Muscle layer of duodenum (tissue), 2 donors: ENCODE results near the gene ALDH5A1.

ENCODE experiments used
- H3K27ac ChIP-seq: one replicate; pipeline ENCODE4 v1.7.0; 2013; ENCODE audit warnings: mild to moderate bottlenecking, low read length
- H3K27me3 ChIP-seq: one replicate; pipeline ENCODE4 v1.7.0; 2013; ENCODE audit warnings: low read depth, mild to moderate bottlenecking, control low read depth, low read length
- H3K36me3 ChIP-seq, 2 donors: one replicate each; pipeline ENCODE4 v1.7.0; 2013; ENCODE audit warnings: low read length in 2 of 2, control low read depth in 1 of 2, mild to moderate bottlenecking in 1 of 2; ENCODE audit not compliant: insufficient read depth in 2 of 2, control insufficient read depth in 1 of 2
- H3K4me1 ChIP-seq, 2 donors: one replicate each; pipeline ENCODE4 v1.7.0; 2013; ENCODE audit warnings: low read length in 2 of 2, mild to moderate bottlenecking in 2 of 2, control low read depth in 1 of 2, moderate library complexity in 1 of 2; ENCODE audit not compliant: insufficient read depth in 2 of 2, control insufficient read depth in 1 of 2
- H3K4me3 ChIP-seq, 2 donors: one replicate each; pipeline ENCODE4 v1.7.0; 2013; ENCODE audit warnings: low read length in 2 of 2, low read depth in 1 of 2, mild to moderate bottlenecking in 1 of 2
- H3K9me3 ChIP-seq, 2 donors: one replicate each; pipeline ENCODE4 v1.7.0; 2013; ENCODE audit warnings: low read length in 2 of 2, control low read depth in 1 of 2, mild to moderate bottlenecking in 1 of 2; ENCODE audit not compliant: control insufficient read depth in 1 of 2
- donor health status: healthy.

Gene ALDH5A1

DNA sequence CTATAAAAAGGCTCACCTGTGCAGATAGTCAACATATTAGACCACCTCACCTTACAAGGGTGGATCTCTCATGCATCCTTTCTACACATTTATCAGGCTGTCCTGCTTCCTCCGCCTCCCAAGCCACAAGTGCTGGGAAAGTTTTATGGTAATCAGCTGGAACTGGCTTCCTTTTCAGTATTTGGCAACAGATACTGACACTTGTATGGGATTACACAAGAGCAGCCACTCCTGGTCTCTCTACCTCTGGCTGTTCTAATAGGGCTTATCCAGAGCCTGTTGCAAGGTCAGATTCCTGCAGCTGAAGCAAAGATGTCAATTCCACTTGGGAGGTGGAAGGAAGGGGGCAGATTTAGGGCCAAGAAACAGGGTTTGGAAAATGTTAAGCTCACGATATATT lies 4.9 kb upstream of the ALDH5A1 start:
- Histone ChIP-seq H3K27ac (no peak overlapping the region), H3K4me1 (peaks cover 0 to 10% of the 10 kb centered on the region in 2 donors), H3K27me3 (no peaks in the 10 kb centered on the region), H3K4me3 (no peak overlapping the region), H3K36me3 (no peaks in the 10 kb centered on the region), H3K9me3 (no peaks in the 10 kb centered on the region)

DNA sequence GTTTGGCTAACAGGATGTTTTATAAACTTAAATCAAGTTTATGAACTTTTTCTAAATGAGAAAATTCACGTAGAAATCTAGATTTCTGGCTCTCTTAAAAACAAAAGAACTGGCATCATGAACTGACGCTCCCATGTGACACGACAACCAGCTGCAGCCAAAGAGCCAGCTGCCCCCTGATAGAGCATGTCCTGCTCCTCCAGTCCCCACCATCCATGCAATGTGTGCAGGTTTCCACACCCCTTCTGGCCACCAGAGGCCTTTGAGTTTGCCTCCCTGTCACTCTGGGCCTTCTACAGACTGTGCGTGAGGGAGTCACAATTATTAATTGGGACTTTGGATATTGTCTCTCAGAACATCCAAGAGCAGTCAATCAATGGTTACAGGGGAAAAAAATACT lies 3.8 kb upstream of the ALDH5A1 start:
- Histone ChIP-seq H3K27me3 (no peaks in the 10 kb centered on the region), H3K9me3 (no peaks in the 10 kb centered on the region), H3K4me3 (no peak overlapping the region), H3K36me3 (no peaks in the 10 kb centered on the region), H3K4me1 (peaks cover 0 to 15% of the 10 kb centered on the region in 2 donors), H3K27ac (no peak overlapping the region)

DNA sequence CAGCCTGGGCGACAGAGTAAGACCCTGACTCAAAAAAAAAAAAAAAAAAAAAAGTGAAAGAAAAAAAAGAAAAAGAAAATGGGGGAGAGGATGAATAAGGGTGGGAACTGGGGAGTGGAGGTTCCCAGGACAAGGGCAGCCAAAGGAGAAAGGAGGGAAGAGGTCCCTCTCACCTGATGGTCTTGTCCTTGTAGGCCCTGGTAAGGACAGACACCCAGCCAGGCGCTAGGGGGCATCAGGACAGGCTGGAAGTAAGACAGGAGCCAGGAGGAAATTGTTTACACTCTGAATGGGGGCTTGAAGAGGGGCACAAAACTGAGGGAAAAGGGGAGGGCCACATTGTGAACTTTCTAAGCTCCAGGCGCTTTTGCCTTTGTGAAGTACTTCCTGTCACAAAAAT lies 2.3 kb upstream of the ALDH5A1 start:
- Histone ChIP-seq H3K27me3 (no peaks in the 10 kb centered on the region), H3K36me3 (no peaks in the 10 kb centered on the region)

DNA sequence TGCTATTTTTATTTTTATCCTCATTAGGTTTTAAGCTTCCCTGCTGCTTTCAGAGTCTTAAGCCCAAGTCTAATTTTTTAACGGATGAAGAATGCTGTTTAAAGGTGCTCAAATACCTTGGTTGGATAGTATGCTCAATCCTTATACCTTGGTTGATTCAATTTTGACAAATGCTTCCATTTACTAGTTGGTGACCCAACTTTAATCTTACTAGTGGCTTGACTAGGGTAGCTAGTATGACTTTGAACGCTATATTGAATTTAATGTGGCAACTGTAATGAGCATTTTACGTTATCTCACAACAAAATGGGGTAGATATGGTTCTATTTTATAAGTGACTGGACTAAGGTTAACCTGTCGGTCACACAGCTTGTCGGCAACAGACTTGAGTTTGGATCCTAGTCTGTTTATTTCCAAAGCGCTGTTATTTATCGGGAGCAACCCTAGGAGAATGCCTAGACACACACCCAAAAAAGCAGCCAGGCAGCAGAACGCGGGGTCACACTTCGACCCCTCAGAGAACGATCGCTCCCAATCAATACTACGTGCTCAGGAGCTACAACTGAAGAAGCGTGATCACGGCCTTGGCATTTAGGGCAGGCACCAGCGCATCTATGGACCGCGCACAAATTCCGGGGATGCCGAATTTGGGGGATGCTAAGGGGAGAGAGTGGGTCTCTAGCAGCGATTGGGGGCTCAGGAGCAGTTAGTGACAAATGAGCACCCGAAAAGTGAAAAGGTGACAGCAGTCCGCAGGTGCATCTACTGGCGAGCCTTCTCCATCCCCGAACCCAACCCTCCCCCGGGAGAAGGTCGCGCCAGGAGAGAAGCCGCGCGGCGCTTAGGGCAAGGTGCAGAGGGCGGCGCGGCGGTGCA lies 586 bp upstream of the ALDH5A1 start:
- Histone ChIP-seq H3K9me3 (no peaks in the 10 kb centered on the region), H3K27me3 (no peaks in the 10 kb centered on the region), H3K4me1 (peaks cover 0 to 15% of the 10 kb centered on the region in 2 donors), H3K36me3 (no peaks in the 10 kb centered on the region), H3K27ac (no peak overlapping the region), H3K4me3 (peak overlapping the region; percentile 72 to 80)

More for the DNA sequence above, 2.3 kb upstream of the ALDH5A1 start:
- peaks cover 0 to 15% of the 10 kb centered on the region in 2 donors for H3K4me1 ChIP-seq
- H3K9me3 ChIP-seq, result no peaks in the 10 kb centered on the region
- H3K27ac ChIP-seq, result no peak overlapping the region
- H3K4me3 ChIP-seq, result no peak overlapping the region

DNA sequence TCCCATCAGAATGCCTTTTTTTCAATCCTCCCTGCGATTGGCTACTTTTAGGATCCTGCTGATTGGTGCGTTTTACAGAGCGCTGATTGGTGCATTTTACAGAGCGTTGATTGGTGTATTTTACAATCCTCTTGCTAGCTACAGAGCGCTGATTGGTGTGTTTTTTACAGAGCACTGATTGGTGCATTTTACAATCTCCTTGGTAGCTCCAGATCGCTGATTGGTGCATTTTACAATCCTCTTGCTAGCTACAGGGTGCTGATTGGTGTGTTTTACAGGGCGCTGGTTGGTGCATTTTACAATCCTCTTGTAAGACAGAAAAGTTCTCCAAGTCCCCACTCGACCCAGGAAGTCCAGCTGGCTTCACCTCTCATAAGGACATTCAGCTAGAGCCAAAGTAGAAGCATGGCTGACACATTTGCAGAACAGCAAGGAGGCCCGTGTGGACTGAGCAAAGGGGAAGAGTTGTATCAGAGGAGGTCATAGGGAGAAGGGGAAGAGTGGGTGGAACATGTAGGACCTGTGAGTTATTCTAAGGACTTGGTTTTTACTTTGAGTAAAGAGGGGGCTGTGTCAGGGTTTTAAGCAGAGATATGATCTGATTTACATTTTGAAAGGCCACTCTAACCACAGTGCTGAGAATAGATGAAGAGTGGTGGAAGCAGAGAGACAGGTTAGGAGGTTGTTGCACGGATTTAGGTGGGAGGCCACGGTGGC lies 2.6 kb downstream of the ALDH5A1 start:
- Histone ChIP-seq H3K27ac (no peak overlapping the region), H3K36me3 (no peaks in the 10 kb centered on the region), H3K4me1 (peaks cover 0 to 15% of the 10 kb centered on the region in 2 donors), H3K4me3 (no peak overlapping the region), H3K27me3 (no peaks in the 10 kb centered on the region), H3K9me3 (no peaks in the 10 kb centered on the region)

DNA sequence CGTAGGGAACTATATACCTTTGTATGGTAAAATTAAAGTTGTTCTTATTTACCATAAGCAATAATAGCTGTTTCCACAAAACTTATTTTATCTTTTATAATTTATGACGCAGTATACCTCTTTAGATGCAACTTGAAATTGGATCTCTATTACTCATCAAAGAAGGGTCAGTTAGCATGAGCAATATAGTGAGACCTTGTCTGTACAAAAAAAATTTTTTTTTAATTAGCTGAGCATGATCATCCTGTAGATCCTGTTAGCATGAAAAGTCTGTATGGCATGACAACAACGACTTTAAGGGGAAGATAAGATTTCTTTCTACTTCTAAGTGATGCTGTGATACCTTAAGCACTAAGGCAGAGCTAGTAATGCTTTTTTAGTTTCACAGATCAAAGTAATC lies 5.9 kb downstream of the ALDH5A1 start:
- no peak overlapping the region for H3K27ac ChIP-seq
- H3K36me3 ChIP-seq, result peaks cover 0 to 26% of the 10 kb centered on the region in 2 donors
- H3K27me3 ChIP-seq, result no peaks in the 10 kb centered on the region
- no peak overlapping the region for H3K4me3 ChIP-seq
- H3K4me1 ChIP-seq, result peaks cover 0 to 2% of the 10 kb centered on the region in 2 donors
- no peaks in the 10 kb centered on the region for H3K9me3 ChIP-seq

DNA sequence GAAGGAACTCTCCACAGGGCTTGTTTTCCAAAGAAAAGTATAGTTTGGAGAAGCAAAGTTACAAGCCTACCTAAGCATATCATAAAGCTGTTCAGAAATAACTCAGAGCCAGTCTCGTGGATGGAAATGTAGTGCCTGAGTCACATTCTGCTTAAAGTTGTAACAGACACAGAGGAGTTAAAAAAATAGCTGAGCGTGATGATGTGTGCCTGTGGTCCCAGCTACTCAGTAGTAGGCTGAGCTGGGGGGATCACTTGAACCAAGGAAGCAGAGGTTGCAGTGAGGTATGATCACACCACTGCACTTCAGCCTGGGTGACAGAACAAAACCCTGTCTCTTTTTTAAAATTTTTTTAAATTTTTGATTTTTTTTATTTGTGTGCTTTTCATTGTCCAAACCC lies 6.6 kb downstream of the ALDH5A1 start:
- Histone ChIP-seq H3K9me3 (no peaks in the 10 kb centered on the region), H3K36me3 (peaks cover 0 to 26% of the 10 kb centered on the region in 2 donors), H3K27me3 (no peaks in the 10 kb centered on the region), H3K27ac (no peak overlapping the region), H3K4me3 (no peak overlapping the region), H3K4me1 (no peaks in the 10 kb centered on the region)

DNA sequence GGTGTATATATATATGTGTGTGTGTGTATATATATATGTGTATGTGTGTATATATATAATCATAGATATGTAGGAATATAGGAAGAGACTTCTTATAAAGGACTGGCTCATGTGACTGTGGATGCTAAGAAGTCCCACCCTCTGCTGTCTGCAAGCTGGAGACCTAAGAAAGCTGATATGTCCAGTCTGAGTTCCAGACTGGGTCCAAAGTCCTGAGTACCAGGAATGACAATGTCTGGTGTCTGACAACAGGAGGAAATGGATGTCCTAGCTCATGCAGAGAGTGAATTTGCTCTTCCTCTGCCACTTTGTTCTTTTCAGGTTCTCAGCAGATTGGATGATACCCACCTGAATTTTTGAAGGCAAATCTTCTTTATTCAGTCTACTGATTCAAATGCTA lies 7.1 kb downstream of the ALDH5A1 start:
- Histone ChIP-seq H3K27me3 (no peaks in the 10 kb centered on the region), H3K4me3 (no peak overlapping the region), H3K9me3 (no peaks in the 10 kb centered on the region), H3K4me1 (no peaks in the 10 kb centered on the region), H3K36me3 (peaks cover 0 to 28% of the 10 kb centered on the region in 2 donors), H3K27ac (no peak overlapping the region)

DNA sequence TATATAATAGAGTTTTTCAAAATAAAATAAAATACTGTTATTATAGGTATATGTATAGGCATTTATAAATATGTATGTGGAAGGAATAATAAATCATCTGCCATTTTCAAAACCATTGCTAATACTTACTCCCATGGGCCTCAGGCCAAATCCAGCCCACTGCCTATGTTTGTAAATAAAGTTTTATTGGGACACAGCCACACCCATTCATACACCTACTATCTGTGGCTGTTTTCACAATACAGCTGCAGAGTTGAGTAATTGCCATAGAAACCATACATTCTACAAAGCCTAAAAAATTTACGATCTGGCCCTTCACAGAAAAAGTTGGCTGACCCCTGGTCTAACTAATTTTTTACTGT lies 9.5 kb downstream of the ALDH5A1 start:
- Histone ChIP-seq H3K27ac (no peak overlapping the region), H3K4me1 (no peaks in the 10 kb centered on the region), H3K4me3 (no peak overlapping the region), H3K9me3 (no peaks in the 10 kb centered on the region), H3K36me3 (peaks cover 0 to 32% of the 10 kb centered on the region in 2 donors), H3K27me3 (no peaks in the 10 kb centered on the region)

DNA sequence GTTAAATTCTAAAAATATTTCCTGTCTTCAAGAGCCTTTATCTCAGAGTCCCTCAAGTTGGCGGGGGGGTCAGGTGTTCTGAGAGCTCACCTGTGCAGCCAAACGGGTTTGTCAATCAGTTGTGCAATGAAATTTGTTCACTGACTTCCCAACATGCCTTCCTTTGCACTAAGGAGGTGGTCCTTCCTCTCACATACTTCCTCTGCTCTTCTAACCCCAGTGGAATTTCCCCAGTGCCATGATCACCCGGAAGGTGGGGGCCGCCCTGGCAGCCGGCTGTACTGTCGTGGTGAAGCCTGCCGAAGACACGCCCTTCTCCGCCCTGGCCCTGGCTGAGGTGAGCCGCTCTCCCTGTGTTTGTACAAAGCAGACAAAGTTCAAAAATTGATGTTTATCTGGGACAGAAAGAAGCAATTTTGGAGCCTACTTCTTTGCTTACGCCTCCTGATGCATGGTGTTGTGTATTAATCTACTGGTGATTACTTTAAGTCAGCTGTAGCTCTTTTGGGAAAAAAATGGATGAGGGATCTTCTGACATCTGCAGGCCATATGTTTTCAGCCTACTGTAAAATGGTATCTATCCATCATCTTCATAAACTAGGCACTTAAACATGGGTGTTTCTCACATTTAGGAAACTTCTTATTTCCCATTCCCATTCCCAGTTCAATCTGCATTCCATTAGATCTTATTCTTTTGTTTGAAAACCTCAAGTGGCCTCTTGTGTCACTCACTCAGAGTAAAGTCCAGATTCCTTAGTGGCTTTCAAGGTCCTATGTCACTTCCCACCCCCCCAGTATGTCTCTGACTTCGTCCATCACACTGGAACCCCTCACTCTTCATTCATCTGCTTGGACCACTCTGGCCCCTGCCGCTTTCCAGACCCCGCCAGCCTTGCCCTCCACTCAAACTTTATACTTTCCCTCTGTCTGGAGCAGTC lies 10.1 kb downstream of the ALDH5A1 start:
- H3K27me3 ChIP-seq, result no peaks in the 10 kb centered on the region
- H3K27ac ChIP-seq, result no peak overlapping the region
- no peak overlapping the region for H3K4me3 ChIP-seq
- no peaks in the 10 kb centered on the region for H3K4me1 ChIP-seq
- H3K36me3 ChIP-seq, result peaks cover 0 to 32% of the 10 kb centered on the region in 2 donors
- no peaks in the 10 kb centered on the region for H3K9me3 ChIP-seq
